GM19468 (cell line): Measurements from ENCODE around the gene TAF11L13.
"Not testable (repeated sequence)": the region's sequence is repeated elsewhere in the genome, so short reads cannot be mapped to it uniquely, and the experiment has no call there.

ENCODE experiments used
- ATAC-seq: cut with Tn5 transposase; IDR thresholded peaks from one replicate; pipeline ENCODE4 v1.9.1; 2021; ENCODE audit warnings: mild to moderate bottlenecking, moderate library complexity, moderate number of reproducible peaks; ENCODE audit not compliant: unreplicated experiment; ENCODE audit errors: extremely low read depth

TAF11L13 gene

DNA sequence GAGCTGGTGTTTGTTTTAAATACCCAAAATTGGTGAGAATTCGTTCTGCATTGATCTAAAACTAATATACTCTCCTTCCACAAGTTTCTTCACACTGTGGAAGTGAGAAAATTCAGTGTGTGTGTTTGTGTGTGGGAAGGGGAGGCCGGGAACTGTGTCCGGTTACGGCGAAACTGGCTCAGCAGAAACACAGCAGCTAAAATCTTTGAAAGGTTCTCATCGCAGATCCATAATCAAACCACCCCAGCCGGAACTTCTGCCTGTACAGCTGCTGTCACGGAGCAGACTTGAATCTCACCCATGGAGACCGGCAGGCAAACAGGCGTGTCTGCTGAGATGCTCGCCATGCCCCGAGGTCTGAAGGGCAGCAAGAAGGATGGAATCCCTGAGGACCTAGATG, at the start of gene TAF11L13:
TSS of gene TAF11L13 (plus strand) at position 301 of the 400 bp plus-strand sequence.
- ATAC-seq = not testable (repeated sequence)

DNA sequence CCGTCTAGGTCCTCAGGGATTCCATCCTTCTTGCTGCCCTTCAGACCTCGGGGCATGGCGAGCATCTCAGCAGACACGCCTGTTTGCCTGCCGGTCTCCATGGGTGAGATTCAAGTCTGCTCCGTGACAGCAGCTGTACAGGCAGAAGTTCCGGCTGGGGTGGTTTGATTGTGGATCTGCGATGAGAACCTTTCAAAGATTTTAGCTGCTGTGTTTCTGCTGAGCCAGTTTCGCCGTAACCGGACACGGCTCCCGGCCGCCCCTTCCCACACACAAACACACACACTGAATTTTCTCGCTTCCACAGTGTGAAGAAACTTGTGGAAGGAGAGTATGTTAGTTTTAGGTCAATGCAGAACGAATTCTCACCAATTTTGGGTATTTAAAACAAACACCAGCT, 46.2 kb upstream of the TAF11L13 start, which contains the start of gene TAF11L7:
TSS of gene TAF11L7 (minus strand) at position 101 of the 400 bp plus-strand sequence.
- ATAC-seq = not testable (repeated sequence)

DNA sequence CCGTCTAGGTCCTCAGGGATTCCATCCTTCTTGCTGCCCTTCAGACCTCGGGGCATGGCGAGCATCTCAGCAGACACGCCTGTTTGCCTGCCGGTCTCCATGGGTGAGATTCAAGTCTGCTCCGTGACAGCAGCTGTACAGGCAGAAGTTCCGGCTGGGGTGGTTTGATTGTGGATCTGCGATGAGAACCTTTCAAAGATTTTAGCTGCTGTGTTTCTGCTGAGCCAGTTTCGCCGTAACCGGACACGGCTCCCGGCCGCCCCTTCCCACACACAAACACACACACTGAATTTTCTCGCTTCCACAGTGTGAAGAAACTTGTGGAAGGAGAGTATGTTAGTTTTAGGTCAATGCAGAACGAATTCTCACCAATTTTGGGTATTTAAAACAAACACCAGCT, 41.0 kb upstream of the TAF11L13 start, which contains the start of gene TAF11L8:
TSS of gene TAF11L8 (minus strand) at position 101 of the 400 bp plus-strand sequence.
- not testable (repeated sequence) for ATAC-seq

DNA sequence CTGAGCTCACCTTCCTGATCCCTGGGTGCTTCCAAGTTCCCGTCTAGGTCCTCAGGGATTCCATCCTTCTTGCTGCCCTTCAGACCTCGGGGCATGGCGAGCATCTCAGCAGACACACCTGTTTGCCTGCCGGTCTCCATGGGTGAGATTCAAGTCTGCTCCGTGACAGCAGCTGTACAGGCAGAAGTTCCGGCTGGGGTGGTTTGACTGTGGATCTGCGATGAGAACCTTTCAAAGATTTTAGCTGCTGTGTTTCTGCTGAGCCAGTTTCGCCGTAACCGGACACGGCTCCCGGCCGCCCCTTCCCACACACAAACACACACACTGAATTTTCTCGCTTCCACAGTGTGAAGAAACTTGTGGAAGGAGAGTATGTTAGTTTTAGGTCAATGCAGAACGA, 37.6 kb upstream of the TAF11L13 start, which contains the start of gene TAF11L9:
TSS of gene TAF11L9 (minus strand) at position 140 of the 400 bp plus-strand sequence.
- not testable (repeated sequence) for ATAC-seq

DNA sequence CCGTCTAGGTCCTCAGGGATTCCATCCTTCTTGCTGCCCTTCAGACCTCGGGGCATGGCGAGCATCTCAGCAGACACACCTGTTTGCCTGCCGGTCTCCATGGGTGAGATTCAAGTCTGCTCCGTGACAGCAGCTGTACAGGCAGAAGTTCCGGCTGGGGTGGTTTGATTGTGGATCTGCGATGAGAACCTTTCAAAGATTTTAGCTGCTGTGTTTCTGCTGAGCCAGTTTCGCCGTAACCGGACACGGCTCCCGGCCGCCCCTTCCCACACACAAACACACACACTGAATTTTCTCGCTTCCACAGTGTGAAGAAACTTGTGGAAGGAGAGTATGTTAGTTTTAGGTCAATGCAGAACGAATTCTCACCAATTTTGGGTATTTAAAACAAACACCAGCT, 34.2 kb upstream of the TAF11L13 start, which contains the start of gene TAF11L10:
TSS of gene TAF11L10 (minus strand) at position 101 of the 400 bp plus-strand sequence.
- ATAC-seq = not testable (repeated sequence)

DNA sequence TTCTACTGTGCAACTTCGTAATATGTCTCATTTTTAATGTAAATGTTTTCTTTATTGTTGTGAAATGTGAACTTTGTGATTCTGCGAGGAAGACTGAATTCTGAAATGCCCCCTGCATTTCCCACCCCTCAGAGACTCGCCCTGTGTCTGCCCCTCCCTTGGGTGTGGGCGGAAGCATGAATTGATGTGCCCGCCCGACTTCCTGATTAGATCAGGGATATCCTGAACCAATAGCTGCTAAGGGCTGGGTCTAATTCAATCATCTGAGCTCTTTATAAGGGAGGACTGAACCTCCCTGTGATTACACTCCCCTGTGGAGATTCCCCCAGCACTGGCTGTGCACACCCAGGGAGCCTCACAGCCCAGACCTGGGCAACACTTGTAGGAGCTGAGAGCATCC, 28.0 kb upstream of the TAF11L13 start, which contains the start of gene TAF11L11:
TSS of gene TAF11L11 (plus strand) at position 304 of the 400 bp plus-strand sequence.
- ATAC-seq = not testable (repeated sequence)

DNA sequence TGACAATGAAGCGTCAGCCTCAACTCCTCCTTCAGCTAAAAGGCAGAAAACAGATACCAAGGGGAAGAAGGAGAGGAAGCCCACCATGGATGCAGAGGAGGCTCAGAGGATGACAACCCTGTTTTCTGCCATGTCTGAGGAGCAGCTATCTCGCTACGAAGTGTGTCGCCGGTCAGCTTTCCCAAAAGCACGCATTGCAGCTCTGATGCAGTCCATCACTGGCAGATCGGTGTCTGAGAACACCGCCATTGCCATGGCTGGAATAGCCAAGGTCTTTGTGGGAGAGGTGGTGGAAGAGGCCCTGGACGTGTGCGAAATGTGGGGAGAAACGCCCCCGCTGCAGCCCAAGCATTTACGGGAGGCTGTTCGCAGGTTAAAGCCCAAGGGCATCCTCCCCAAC, 26.9 kb upstream of the TAF11L13 start:
- no peak for ATAC-seq

DNA sequence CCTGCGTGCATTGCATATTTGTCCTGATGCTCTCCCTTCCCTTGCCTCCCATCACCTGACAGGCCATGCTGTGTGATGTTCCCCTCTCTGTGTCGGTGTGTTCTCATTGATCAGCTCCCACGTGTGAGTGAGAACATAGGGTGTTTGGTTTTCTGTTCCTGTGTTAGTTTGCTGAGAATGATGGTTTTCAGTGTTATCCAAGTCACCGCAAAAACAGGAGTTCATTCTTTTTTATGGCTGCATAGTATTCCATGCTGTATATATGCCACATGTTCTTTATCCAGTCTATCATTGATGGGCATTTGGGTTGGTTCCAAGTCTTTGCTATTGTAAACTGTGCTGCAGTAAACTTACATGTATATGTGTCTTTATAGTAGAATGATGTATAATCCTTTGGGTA, 24.4 kb upstream of the TAF11L13 start:
- not testable (repeated sequence) for ATAC-seq

DNA sequence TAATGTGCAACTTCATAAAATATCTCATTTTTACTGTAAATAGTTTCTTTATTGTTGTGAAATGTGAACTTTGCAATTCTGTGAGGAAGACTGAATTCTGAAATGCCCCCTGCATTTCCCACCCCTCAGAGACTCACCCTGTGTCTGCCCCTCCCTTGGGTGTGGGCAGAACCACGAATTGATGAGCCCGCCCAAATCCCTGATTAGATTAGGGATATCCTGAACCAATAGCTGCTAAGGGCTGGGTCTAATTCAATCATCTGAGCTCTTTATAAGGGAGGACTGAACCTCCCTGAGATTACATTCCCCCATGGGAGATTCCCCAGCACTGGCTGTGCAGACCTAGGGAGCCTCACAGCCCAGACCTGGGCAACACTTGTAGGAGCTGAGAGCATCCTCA, 21.8 kb upstream of the TAF11L13 start, which contains the start of gene TAF11L12:
TSS of gene TAF11L12 (plus strand) at position 301 of the 400 bp plus-strand sequence.
- not testable (repeated sequence) for ATAC-seq

DNA sequence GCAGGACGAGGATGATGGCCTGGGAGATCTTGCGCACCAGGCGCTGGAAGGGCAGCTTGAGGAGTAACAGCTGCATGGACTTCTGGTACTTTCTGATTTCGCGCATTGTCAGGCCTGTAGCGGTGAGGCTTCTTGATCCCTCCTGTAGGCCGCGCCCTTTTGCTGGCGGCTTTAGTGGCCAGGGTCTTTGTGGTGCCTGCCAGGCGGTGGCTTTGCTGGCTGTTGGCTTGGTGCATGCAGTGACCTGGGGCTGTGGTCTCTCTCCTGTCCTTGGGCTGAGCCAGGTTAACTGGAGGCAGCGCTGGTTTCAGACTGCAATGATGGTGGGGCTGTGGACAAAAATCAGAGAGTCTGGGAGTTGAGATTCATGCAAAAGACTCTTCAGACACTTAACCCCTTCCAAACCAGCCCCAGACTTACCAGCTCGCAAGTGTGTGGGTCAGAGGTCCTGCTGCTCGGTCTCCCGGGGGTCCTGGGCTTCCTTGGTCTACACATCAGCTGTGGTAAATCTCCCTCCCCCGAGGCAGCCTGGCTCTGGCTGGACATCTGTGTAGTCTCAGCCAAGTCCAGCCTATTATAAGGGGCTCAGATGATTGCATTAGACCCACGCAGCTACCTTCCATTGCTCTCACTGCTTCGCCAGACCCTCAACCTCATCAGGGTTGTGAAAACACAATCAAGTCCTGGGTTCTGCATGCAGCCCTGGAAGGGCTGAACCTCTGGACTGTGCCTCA, 16.8 kb upstream of the TAF11L13 start:
- ATAC-seq = no peak

DNA sequence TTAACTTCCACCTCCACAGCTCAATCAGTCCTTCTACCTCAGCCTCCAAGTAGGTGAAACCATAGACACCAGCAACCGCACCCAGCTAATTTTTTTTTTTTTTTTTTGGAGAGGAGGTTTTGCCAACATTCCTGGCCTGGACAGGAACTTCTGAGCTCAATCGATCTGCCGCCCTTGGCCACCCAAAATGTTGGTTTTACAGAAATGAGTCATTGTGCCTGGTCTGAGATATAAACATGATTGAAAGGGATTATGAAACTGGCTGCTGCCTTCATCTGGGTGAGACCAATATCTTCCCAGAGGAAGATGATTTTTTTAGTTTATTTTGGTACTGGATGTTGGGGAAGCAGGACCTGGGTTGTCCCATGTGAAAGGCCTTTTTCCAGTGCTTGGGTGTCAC, 12.5 kb upstream of the TAF11L13 start:
- ATAC-seq = no peak

DNA sequence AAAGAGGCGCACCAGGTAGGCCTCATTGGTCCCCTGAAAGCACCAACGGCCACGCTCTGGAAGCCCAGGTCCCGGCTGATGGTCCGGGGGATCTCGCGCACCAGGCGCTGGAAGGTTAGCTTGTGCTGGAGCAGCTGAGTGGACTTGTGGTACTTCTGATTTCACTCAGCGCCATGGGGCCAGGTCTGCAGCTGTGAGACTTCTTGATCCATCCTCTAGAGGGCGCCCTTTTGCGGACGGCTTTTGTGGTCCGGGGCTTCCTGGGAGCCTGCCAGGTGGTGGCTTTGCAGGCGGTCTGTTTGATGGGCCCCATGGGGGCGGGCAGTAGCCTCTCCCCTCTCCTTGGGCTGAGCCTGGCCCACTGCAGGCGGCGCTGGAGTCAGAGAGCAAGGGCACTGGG, 11.3 kb upstream of the TAF11L13 start:
- no peak for ATAC-seq

DNA sequence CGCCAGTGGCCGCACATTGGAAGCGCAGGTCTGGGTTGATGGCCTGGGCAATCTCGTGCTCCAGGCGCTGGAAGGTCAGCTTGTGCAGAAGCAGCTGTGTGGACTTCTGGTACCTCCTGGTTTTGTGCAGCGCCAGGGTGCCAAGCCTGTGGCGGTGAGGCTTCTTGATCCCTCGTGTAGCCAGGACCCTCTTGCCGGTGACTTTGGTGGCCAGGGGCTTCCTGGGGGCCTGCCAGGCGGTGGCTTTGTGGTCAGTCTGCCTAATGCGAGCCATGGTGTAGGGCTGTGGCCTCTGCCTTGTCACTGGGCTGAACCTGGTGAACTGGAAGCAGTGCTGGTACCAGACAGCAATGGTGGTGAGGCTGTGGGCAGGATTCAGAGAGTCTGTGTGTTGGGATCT, 6.2 kb upstream of the TAF11L13 start:
- ATAC-seq = no peak

DNA sequence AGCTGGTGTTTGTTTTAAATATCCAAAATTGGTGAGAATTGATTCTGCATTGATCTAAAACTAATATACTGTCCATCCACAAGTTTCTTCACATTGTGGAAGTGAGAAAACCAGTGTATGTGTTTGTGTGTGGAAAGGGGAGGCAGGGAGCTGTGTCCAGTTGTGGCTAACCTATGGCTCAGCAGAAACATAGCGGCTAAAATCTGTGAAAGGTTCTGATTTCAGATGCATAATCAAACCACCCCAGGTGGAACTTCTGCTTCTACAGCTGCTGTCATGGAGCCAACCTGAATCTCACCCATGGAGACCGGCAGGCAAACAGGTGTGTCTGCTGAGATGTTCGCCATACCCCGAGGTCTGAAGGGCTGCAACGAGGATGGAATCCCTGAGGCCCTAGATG, 2.3 kb downstream of the TAF11L13 start, which contains the start of gene TAF11L14:
TSS of gene TAF11L14 (plus strand) at position 301 of the 400 bp plus-strand sequence.
- ATAC-seq = no peak

DNA sequence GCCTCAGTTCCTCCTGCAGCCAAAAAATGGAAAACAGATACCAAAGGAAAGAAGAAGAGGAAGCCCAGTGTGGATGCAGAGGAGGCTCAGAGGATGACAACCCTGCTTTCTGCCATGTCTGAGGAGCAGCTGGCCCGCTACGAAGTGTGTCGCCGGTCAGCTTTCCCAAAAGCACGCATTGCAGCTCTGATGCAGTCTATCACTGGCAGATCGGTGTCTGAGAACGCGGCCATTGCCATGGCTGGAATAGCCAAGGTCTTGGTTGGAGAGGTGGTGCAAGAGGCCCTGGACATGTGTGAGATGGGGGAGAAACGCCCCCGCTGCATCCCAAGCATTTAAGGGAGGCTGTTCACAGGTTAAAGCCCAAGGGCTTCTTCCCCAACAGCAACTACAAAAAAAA, 17.3 kb downstream of the TAF11L13 start:
- not testable (repeated sequence) for ATAC-seq

DNA sequence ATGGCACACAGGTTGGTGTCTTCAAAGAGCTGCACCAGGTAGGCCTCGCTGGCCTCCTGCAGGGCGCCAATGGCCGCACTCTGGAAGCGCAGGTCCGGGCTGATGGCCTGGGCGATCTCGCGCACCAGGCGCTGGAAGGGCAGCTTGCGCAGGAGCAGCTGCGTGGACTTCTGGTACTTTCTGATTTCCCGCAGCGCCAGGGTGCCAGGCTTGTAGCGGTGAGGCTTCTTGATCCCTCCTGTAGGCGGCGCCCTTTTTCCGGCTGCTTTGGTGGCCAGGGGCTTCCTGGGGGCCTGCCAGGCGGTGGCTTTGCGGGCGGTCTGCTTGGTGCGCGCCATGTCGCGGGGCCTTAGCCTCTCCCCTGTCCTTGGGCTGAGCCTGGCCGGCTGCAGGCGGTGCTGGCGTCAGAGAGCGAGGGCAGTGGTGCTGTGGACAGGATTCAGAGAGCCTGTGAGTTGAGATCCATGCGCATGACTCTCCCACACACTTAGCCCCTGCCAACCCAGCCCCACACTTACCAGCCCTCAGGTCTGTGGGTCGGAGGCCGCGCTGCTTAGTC, 23.4 kb downstream of the TAF11L13 start:
- ATAC-seq = not testable (repeated sequence)

DNA sequence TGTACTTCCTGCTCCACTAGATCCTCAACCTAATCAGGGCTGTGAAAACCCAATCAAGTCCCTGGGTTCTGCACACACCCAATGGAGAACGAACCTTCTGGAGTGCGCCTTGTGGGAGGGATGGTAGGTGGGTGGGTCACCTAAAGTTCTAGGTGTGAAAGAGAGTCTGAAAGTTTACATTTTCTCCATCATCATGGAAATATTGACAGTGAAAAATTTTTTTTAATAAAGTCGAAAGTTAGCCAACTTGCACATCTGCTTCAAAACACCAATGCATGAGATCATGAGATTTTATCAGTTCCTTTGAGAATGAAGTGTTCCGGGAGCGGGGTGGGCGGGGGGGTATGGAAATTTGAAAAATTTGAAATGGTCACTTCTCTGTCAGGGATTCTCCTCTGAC, 24.0 kb downstream of the TAF11L13 start:
- no peak for ATAC-seq

DNA sequence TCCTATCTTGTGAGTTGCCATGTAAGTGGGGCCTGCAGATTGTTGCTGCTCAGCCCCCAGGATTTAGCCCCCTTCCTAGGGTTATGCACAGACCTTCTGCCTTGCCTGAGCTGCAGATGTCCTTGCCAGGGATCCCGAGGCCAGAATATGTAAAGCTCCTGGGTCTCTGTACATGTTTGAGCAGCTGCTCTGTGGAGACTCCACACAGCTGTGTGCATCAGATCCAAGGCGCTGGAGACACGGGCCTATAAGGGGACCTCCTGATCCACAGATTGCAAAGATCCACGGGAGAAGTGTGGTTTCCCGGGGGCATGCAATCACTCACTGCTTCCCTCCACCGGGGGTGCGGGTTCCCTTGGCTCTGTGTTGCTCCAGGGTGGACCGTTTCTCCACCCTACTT, 31.3 kb downstream of the TAF11L13 start:
- ATAC-seq = no peak

DNA sequence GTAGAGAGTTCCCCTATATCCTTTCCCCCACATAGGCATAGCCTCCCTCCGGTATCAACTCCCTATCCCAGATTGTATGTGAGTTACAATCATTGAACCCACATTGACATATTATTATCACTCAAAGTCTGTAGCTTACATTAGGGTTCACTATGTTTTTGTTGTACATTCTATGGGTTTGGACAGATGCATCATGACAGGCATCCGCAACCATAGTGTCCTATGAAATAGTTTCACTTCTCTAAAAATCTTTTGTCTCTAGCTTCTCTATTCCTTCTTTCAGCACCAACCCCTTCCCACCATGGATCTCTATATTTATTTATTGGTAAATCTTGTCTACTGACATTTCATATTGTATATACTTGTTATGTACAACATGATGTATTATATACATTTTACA, 33.9 kb downstream of the TAF11L13 start:
- ATAC-seq = no peak

DNA sequence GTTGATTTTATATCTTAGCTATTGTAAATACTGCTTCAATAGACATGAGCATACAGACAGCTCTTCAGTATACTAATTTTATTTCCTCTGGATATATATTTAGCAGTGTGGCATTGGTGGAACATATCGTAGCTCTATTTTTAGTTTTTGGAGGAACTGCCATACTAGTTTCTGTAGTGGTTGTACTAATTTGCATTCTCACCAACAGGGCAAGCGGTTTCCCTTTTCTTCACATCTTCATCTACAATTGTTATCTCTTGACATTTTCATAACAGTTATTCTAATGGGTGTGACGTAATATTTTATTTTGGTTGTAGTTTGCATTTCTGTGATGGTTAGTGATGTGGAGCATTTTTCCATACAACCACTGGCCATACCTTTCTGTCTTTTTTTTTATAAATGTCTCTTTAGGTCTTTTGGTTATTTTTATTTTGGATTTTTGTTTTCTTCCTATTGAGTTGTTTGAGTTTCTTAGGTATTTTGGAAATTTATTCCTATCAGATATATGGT, 34.9 kb downstream of the TAF11L13 start:
- no peak for ATAC-seq

DNA sequence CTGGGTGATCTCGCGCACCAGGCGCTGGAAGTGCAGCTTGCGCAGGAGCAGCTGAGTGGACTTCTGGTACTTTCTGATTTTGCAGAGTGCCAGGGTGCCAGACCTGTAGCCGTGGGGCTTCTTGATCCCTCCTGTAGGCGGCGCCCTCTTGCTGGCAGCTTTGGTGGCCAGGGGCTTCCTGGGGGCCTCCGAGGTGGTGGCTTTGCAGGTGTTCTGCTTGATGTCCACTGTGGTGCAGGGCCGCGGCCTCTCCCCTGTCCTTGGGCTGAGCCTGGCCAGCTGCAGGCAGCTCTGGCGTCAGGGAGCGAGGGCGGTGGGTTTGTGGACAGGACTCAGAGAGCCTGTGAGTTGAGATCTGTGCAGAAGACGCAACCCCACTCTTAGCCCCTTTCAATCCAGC, 38.5 kb downstream of the TAF11L13 start:
- ATAC-seq = no peak
